ENCODE data around the gene DERA. TPM values are rescaled to one million over a fixed set of nuclear protein-coding genes. Genes with fewer than 3 reads are reported as not detected.

Gene DERA
- total RNA-seq, 2 donors from 2014 or later, result 26.5 to 29.4 TPM

DNA sequence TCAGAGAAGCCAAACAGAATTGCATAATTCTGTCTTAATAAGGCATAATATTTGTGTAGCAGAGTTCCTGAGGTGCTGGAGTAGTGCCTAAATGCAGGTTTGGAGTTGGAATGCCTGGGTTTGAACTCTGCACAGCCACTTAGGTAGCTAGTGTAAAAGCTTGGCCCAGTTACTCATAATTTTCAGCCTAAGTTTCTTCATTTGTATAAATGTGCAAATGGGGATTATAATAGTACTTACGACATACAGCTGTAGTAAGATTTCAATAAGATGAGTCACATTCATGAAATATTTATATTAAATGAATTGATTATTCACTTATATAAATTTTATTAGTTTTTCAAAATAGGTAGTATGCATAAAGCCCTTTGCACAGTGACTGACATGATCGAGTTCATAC, 175.8 kb downstream of the DERA start:
- H3K27me3 Mint-ChIP-seq (ENCODE audit: low read depth), result no peaks in the 10 kb centered on the region
- ATAC-seq (replicated peaks in 1 of 2) (no peak), DNase-seq (no peak)
- H3K27ac Mint-ChIP-seq, result no peak overlapping the region
- H3K4me1 Mint-ChIP-seq (ENCODE audit: low read depth), result no peaks in the 10 kb centered on the region
- H3K9me3 Mint-ChIP-seq, result peaks cover 0 to 2% of the 10 kb centered on the region in 2 donors
- no peaks in the 10 kb centered on the region for H3K36me3 Mint-ChIP-seq (ENCODE audit: insufficient read depth in 2 of 2)
- H3K4me3 Mint-ChIP-seq, result no peak overlapping the region

Other genes with a start within 250 kb of the DERA start
- gene EPS8, start 121.9 kb upstream of the DERA start, total RNA-seq, result 1 to 10 TPM; 2.4 to 6.3 TPM
- gene STRAP, start 28.9 kb upstream of the DERA start, total RNA-seq, result 100 to 1,000 TPM in 1 of 2 donors, 10 to 100 TPM in 1; 95.6 to 104 TPM